Fibroblast of skin of back (primary cell): Measurements from ENCODE around the gene DMRTB1. TPM values are rescaled to one million over a fixed set of nuclear protein-coding genes. Genes with fewer than 3 reads are reported as not detected.
"Not testable (repeated sequence)": the region's sequence is repeated elsewhere in the genome, so short reads cannot be mapped to it uniquely, and the experiment has no call there.

Source experiments
- DNase-seq: peaks from one replicate; pipeline ENCODE4 v3.0.0-alpha.2; 2013
- polyA plus RNA-seq, 2 experiments: library from polyadenylated mRNA; unstranded; fragments of 120-200 nt; gene quantifications; one replicate each; pipeline ENCODE4 v1.2.1, GENCODE V29; 2013; ENCODE audit not compliant: insufficient read length in 2 of 2

DMRTB1 gene
- not detected for polyA plus RNA-seq (2013, experiment 1 of 2; ENCODE audit: insufficient read length)
- not detected for polyA plus RNA-seq (2013, experiment 2 of 2; ENCODE audit: insufficient read length)

DNA sequence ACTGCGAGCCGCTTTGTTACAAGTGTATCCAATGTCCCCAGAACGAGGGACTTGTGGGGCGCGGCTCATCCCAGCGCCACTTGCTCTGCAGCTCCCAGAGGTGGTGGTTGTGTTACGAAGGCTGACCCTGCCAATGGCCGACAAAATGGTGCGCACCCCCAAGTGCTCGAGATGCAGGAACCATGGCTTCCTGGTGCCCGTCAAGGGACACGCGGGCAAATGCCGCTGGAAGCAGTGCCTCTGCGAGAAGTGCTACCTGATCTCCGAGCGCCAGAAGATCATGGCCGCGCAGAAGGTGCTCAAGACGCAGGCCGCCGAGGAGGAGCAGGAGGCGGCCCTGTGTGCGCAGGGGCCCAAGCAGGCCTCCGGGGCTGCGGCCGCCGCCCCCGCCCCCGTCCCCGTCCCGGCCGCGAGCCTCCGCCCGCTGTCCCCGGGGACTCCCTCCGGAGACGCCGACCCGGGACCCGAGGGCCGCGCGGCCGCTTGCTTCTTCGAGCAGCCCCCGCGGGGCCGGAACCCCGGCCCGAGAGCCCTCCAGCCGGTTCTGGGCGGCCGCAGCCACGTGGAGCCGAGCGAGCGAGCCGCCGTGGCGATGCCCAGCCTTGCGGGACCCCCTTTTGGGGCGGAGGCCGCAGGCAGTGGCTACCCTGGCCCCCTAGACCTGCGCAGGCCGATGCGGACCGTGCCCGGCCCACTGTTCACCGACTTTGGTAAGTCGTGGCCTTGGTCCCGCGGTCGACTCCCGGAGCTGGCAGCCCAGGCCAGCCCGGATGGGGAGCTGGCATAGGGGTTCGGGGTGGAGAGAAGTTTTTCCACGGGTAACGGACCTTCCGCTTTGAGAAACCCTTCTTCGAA lies at the start of gene DMRTB1:
Gene DMRTB1, plus strand, starts transcription at position 79 of the 855 bp plus-strand sequence. Its CDS starts 55 bp downstream, at position 134.
- DNase-seq = no peak

DNA sequence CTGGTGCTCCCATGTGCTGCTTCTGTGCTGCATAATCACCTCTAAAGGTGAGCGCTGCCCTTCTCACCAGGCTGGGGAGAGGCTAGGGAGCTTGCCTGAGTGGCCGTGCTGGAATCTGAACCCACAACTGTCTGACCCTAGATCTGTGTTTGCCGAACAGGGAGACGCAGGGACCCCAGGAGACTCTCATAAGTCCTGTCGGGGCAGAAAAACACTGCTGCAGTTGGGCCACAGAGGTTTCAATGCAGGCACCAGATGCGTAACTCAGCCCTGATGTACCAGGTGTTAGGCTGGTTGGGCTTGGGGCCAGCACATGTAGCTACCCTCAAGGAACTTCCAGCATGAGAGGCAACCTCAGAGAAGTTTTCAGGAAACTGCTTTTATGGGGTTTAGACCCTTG lies 49.5 kb upstream of the DMRTB1 start:
- no peak for DNase-seq

DNA sequence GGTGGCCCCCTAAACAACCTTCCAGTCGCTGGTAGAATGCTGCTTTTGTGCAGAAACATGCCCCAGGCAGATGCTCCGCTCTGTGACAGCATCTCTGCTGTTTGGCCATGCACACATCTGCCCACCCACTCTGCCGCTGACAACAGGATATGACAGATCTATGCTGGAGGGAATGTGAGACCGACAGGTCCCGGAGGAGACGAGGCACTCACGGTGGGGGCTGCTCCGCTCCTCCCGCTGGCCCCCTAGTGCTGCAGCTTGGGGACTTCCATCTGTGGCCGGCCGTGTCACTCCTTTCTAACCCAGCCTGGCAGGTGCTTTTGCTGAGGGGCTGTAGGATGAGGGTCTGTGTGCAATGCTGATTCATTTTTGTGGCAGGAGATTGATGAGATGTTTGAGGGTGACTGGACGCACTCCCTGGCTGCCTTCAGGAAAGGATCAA lies 49.1 kb upstream of the DMRTB1 start:
- DNase-seq = peak; percentile 81

DNA sequence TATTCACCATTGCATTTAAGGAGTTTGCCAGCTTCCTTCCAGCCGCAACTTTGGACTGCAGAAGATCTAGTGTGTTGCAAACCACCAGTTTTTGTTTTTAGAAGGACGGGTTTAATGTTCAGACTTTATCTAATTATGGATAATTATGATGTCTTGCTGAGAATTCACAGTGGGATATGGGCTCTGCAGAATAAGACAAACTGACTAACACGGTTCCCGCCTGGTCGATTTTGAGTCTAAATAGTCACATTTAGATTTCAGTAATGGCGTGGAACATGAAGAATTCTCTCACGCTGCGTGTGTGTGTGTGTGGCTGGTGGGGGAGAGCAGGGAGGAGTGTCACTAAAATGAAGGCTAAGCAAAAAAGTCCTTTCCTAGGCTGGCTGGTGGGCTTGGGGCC lies 48.5 kb upstream of the DMRTB1 start:
- no peak for DNase-seq

DNA sequence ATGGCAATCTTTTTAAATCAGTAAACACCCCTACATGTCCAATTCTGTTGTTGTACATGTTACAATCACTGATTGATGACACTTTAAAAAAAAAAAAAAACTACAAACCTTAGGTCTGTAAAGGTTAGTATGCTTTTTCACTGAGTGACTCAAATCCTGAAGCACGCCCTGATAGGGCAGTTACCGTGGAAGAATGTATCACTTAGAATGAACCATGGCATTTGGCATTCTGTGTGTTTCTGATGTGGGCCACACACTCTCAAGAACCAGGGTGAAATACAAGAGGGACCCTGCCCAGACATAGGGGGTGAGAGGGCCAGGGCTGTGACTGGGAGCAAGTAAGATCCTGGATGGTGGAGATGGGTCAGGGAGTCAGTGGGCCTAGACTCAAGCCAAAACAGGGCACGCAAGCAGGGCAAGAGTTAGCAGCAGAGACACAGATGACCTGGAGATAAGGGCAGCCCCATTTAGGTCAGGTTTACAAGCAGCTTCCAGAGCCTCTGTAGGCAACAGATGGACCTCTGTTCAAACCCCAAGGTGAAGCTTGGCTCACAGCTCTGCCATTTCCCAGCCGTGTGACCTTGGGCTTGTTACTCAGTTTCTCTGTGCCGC lies 47.6 kb upstream of the DMRTB1 start:
- DNase-seq = peak; percentile 46

DNA sequence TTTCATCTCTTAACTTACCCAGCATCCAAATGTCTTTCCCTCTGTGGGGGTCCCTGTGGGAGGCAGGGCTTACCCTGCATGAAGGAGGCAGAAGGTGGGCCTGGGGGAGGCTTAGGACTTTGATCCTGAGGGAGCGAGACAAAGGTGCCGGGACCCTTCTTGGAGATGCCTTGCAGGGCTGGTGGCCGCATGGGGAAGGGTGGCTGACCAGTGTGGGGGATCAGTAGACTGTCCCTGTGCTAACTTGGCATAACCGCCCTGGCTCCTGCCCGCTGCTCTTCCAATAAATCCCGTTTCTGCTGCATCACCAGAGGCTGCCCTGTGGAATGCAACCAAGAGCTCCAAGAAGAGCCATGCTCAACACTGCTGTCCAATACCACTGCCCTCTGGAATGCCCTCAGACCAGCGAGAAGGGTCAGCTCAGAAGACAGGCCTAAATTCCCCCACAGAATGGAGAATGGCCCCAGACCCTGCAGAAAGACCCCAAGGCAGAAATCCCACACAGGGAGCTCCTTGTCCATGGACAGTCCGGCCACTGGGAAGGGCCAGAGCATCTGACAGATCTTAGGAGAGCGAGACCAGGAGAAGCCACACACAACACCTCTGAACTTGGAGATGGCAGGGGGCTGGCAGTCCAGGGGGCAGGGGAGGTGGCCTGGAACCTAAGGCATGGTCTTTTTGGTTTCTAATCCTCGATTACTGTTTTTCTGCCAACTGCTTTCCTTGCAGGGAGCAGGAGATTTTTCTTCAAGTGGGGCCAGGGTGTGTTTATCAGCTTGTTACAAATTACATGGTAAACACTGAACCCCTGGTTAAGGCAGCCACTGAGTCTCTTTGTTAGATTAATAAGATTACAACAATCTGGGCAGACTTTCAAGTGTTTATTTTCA lies 46.7 kb upstream of the DMRTB1 start:
- DNase-seq = no peak

DNA sequence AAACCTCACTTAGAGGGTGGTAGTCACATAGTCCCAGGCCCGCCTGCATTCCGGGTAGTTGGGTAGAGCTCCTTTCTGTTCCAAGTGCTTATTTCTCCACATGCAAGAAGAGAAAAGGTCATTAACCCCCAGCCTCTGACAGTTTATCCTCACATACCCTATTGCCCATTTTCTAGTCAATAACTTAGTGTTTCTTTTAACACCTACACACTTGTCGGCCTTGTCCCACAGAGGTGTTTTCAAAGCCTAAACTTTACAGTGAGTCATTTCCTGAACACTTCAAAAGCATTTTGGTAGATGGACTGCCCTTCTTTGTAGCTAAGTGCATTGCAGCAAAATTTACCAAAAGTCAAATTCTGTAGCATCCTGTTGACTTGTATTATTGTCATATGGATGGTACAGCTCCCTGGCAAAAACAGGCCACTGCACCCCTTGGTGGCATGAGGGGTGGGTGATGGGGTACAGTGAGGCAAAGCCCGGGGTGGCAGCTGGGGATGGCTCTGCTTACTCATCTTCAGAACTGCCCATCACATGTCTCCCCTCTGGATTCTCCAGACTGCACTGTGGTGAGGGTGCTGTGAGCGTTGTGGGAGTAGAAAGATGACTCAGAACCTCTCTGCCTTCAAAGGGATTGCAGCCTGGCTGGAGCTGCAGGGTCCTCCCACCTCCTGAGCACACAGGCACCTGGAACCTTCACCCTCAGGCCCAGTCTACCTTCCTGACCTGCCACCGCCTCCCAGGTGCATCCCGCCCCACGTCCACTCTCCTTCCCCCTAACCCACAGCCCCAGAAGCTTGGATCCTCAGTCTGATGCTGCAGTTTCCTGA lies 45.8 kb upstream of the DMRTB1 start:
- peak; percentile 86 for DNase-seq

DNA sequence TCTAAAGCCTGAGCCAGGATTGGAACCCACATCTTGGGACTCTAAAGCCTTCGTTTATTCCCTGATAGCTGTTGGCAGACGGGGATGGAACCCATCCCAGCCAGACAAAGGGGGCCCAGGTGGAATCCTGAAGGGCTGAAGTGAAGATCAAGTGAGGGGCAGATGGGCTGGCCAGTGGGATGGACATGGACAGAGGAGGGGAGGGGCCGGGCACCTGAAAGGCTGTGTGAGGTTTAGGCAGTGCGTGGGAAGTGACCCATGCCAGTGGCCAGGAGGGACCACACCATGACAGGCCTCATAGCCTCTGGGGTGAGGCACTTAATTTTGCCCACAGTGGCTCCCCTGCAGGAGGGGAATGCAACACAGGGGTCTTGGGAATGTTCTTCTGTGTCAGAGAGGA lies 44.6 kb upstream of the DMRTB1 start:
- no peak for DNase-seq

DNA sequence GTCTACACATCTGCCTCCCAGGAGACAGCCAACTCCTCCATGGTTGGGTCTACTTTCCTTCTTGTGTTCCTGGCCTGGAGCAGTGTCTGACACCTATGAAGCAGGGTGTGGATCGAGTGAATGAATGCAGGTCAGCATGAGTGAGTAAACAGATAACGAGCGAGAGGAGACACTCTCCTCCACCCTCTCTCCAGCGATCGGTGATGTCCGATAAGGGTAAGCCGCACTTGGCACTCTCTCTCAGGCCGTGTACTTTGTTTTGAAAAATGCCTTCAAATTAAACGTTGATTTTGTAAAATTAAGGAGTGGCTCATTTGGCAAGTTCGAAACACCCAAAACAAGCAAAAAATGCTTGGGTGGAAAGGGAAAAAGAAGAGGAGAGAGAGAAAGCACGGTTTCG lies 43.8 kb upstream of the DMRTB1 start:
- DNase-seq = no peak

DNA sequence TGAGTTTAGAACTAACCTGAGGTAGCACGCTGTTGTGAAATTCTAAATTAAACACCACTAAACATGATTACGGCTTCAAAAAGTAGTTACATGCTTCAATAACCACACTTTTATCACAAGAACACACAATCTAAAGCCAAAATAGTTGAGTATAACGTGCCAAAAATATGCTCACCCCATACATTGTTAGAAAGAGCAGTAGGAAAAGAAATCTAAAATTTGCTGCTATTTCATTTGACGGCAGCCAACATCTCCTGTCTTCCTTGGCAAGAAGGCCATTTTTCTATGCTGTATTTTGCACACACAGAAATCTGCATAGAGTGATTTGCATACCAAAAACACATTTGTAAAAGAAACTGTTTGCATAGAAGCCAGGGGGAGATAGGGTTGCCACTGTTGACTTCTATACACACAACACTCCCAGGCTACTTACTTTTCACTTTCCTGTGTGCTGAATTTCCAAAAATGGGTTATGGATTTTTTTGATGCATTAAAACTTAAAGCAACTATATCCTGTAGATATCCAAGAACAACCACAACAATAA lies 42.9 kb upstream of the DMRTB1 start:
- no peak for DNase-seq

DNA sequence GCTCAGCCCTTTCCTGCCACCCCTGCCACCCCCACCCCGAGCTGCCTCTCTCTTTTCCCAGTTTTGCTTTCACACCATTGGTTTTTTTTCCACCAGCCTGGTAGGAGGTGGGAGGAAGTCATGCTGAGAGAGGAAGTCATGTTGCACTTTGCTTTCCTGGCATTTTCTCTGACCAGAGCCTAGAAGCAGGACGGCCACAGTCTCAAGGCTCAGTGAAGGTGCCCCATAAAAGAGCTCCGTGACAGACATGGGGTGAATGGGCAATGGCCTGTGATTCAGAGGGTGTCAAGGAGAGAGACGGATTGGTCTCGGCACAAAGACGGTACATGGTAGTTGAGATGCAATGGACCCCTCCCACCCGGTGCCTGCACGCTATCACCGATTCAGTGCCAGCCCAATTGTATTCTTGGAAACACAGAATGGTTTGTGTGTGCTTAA lies 42.1 kb upstream of the DMRTB1 start:
- DNase-seq = no peak

DNA sequence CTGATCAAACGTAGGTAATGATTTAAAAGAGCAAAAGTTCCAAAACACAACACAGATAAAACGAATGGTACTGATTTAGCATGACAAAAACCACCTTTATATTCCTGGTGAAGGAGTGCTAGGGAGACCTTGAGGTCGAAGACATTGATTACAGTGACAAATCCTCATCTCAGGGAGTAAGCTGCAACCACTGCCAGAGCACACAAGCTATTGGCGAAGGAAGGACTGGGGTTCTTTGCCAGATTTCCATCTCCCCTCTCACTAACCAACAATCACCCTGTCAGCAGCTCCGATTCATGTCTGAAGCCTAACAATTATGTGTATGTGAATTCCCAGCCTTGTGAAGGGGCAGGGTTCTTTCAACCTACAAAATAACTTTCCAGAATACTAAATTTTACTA lies 40.2 kb upstream of the DMRTB1 start:
- DNase-seq = no peak

DNA sequence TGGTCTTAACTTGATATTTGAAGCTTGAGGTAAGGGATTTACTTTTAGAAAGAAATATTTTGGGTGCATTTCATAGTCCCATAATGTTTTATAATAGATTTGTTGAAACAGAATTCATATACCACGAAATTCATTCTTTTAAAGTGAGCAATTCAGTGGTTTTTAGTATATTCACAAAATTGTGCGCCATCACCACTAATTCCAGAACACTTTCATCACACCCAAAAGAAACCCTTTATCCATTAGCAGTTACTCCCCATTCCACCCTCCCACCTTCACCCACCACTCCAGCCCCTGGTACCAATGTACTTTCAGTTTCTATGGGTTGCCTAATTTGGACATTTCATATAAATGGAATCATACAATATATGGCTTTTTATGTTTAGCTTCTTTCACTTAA lies 38.9 kb upstream of the DMRTB1 start:
- peak; percentile 65 for DNase-seq

DNA sequence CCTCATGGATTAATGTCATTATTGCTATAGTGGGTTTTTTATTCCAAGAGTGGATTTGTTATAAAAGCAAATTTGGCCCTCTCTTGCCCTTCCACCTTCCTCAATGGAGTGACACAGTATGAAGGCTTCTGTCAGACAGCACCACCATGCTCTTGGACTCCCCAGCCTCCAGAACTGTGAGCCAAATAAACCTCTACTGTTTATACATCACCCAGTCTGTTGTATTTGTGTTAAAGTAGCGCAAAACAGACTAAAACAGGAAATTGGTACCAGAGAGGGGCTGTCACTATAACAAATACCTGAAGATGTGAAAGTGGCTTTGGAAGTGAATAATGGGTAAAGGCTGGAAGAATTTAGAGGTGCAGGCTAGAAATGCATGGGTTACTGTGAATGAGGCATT lies 38.0 kb upstream of the DMRTB1 start:
- DNase-seq = no peak

DNA sequence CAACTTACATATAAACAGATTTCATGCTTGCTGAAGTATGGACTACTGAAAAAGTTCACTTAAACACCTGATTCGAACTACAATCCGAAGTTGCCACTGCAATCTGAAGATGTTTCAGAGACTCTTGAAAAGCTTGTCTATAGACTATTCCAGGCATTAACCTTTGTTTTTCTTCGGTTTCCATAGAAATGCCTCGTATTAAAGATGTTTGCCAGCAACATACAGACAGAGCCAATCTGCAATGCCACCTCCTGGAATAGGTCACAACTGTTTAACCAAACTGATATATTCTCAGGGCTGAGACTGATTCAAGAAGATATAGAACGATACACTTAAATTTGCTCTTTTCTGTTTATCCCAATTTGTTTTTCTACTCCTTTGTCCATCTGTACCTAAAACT lies 28.9 kb upstream of the DMRTB1 start:
- peak; percentile 33 for DNase-seq

DNA sequence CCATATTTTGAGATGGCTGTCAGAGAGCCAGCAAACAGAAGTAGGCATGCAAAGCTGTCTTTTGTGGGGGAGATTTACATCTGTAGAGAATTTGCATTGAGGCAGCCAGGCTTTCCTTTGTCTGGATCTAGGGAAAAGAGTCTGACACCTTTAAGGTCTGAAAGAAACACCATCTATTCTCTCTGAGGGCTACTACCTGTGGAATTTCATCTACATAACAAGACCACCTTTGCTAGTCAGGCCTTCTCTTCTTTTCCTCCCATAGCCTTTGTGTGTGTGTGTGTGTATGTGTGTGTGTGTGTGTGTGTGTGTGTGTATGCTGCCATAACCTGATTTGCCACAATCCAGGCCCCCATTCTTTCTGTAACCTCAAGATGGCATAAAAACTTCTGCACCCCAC lies 28.4 kb upstream of the DMRTB1 start:
- no peak for DNase-seq

DNA sequence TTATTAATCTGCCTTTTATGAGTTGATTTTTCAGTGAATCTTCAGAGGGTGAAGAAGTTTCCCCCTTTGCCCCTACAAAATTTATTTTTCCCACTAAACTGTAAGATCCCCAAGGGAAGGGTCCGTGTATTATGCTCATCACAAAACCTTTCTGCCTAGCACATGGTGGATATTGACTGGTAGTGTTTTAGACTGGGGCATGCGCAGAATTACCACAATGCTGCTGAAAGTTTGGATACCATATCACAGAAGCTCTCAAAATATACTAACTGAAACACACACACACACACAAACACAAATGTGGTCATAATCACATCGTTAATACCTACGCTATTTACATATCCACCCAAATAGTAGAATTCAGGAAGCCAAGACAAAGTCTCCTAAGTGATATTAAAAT lies 28.0 kb upstream of the DMRTB1 start:
- DNase-seq = no peak

DNA sequence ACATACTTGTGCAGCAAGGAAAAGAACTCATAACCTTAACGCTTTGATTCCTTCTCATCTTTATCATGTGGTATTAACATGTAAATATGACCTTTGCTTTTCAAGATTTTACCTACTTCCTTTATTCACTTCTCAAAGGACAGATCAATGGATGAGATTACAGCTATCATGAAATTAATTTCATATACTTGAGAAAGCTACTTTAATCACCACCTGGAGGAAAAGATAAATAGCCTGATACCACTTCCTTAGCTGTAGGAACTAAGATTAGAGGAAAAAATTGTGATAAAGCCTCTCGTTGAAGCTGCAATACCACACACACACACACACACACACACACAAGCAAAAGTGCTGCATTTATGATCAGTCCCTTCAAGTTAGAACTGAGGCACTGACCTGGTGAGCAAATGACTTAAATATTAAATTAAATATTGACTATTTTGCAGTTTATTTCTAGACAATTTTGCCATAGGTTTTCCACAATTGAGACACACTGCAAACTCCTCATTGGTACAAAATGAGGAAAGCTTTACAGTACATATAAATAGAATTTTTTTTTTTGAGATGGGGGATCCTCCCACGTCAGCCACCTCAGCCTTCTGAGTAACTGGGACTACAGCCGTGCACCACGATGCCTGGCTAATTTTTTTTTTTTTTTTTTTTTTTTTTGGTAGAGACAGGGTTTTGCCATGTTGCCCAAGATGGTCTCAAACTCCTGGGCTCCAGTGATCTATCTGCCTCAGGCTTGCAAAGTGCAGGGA lies 27.2 kb upstream of the DMRTB1 start:
- no peak for DNase-seq

DNA sequence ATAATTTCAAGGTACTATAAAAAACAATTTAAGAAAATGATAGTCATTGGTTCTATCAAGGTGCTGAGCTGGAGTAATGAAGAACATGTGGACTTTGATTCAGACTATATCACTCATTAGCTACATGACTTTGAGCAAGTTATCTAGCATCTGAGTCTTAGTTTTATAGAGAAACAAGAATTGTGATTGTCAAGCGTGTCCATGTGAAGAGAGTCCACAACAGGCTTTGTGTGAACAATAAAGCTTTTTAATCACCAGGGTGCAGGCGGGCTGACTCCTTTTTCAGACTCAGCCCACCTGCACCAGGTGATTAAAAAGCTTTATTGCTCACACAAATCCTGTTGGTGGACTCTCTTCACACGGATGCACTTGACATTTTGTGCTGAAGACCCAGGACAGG lies 26.6 kb upstream of the DMRTB1 start:
- DNase-seq = no peak

DNA sequence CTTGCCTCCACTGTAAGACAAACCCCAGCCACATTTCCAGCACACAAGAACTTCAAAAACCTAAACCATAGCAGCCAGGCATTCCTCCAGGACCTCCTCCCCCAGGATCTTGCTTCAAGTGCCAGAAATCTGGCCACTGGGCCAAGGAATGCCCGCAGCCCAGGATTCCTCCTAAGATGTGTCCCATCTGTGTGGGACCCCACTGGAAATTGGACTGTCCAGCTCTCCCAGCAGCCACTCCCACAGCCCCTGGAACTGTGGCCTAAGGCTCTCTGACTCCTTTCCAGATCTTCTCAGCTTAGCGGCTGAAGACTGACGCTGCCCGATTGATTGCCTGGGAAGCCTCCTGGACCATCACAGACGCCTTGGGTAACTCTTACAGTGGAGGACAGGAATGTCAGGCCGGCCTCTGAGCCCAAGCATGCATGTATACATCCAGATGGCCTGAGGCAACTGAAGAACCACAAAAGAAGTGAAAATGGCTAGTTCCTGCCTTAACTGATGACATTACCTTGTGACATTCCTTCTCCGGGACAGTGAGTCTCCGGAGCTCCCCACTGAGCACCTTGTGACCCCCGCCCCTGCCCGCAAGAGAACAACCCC lies 24.7 kb upstream of the DMRTB1 start:
- not testable (repeated sequence) for DNase-seq
